ENCODE data around the gene CHI3L1.

Gene CHI3L1

GRCh38 chr1:203219934-203220333 is 33.4 kb upstream of the CHI3L1 start:
- no peak for DNase-seq (ENCODE audit: low spot score)
- TF ChIP-seq CTCF (IDR thresholded peaks at IDR 0.05; ENCODE audit: extremely low read depth, missing control alignments): no peak

- TF ChIP-seq CTCF (IDR thresholded peaks at IDR 0.05; ENCODE audit: extremely low read depth, missing control alignments): no peak
- DNase-seq (ENCODE audit: low spot score): no peak
Observed at GRCh38 chr1:203219171-203219570, 32.7 kb upstream of the CHI3L1 start.

GRCh38 chr1:203217668-203218067 is 31.2 kb upstream of the CHI3L1 start:
- TF ChIP-seq CTCF (IDR thresholded peaks at IDR 0.05; ENCODE audit: extremely low read depth, missing control alignments): no peak
- no peak for DNase-seq (ENCODE audit: low spot score)

GRCh38 chr1:203217139-203217655 is 30.7 kb upstream of the CHI3L1 start:
- no peak for DNase-seq (ENCODE audit: low spot score)
- TF ChIP-seq CTCF (IDR thresholded peaks at IDR 0.05; ENCODE audit: extremely low read depth, missing control alignments): no peak

GRCh38 chr1:203216274-203217138 is 30.0 kb upstream of the CHI3L1 start:
- DNase-seq (ENCODE audit: low spot score): peak; percentile 73
- TF ChIP-seq CTCF (IDR thresholded peaks at IDR 0.05; ENCODE audit: extremely low read depth, missing control alignments): peak; percentile 55

GRCh38 chr1:203215573-203215972 is 29.1 kb upstream of the CHI3L1 start:
- TF ChIP-seq CTCF (IDR thresholded peaks at IDR 0.05; ENCODE audit: extremely low read depth, missing control alignments): no peak
- DNase-seq (ENCODE audit: low spot score): no peak

GRCh38 chr1:203214871-203215270 is 28.4 kb upstream of the CHI3L1 start:
- no peak for DNase-seq (ENCODE audit: low spot score)
- no peak for TF ChIP-seq CTCF (IDR thresholded peaks at IDR 0.05; ENCODE audit: extremely low read depth, missing control alignments)

All from GM20000 (cell line).